GM12864 (cell line): ENCODE data around the gene ITGA3.

Experiments
- DNase-seq: peaks from one replicate; pipeline ENCODE4 v3.0.0-alpha.2; 2011; ENCODE audit warnings: low read depth
- H3K4me3 ChIP-seq: 2 replicates; pipeline ENCODE4 v1.5.1; 2011; ENCODE audit warnings: mild to moderate bottlenecking, low read depth, low read length, control low read depth
- CTCF ChIP-seq: IDR thresholded peaks from 2 replicates; pipeline ENCODE4 v1.5.1; 2011; ENCODE audit warnings: low read depth, mild to moderate bottlenecking, moderate library complexity, low read length, control low read depth, inconsistent platforms; ENCODE audit errors: missing control alignments

The ITGA3 gene

DNA sequence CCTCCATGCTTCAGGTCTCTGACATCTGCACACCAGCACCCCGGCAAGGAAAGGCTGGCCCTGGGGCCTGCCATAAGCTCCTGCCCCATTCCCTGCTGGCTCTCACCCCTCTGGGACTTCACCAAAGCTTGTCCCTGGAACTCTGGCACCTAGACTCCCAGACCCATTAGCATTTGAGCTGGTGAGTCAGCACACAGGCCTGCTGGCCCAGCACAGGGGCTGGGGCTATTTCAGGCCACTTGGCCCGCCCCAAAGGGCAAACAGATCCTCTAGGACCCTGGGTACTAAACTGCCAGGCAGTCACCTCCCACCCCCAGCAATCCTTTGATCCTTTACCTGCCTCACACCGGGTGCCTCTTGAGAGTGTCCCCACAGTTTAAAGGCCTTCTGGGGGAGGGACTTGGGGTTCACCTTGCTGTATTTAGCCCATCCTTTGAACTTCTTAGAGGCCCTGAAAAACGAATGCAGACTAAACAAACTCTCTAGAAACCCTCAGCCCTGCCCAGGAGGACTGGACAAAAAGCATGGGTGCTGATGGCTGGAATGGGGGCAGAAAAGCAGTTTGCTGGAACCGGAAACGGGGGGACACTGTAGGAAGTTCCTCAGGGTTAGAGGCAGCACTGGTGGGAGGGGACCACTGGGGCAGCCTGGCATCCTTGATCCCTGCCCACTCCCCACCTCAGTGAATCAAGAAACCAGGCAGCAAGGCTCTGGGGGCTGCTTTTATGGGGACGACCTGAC lies 77.3 kb downstream of the ITGA3 start:
- DNase-seq, result no peak
- H3K4me3 ChIP-seq, result no peak overlapping the region
- TF ChIP-seq CTCF, result no peak

DNA sequence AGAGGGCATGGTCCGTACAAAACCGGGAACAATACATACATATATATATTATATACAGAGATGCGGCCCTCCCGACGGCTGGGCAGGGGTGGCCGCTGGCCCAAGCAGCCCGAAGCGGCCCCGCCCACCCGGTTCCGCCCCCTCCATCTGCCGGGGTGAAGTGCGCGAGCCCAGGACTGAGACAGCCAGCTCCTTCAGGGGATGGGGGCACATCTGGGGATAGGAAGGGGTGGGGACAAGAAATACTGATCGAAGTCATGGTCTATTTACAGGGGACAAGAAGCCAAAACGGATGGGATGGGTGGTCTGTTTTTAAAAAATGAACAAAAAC lies 77.8 kb downstream of the ITGA3 start:
- DNase-seq, result no peak
- TF ChIP-seq CTCF, result no peak
- H3K4me3 ChIP-seq, result no peak overlapping the region

DNA sequence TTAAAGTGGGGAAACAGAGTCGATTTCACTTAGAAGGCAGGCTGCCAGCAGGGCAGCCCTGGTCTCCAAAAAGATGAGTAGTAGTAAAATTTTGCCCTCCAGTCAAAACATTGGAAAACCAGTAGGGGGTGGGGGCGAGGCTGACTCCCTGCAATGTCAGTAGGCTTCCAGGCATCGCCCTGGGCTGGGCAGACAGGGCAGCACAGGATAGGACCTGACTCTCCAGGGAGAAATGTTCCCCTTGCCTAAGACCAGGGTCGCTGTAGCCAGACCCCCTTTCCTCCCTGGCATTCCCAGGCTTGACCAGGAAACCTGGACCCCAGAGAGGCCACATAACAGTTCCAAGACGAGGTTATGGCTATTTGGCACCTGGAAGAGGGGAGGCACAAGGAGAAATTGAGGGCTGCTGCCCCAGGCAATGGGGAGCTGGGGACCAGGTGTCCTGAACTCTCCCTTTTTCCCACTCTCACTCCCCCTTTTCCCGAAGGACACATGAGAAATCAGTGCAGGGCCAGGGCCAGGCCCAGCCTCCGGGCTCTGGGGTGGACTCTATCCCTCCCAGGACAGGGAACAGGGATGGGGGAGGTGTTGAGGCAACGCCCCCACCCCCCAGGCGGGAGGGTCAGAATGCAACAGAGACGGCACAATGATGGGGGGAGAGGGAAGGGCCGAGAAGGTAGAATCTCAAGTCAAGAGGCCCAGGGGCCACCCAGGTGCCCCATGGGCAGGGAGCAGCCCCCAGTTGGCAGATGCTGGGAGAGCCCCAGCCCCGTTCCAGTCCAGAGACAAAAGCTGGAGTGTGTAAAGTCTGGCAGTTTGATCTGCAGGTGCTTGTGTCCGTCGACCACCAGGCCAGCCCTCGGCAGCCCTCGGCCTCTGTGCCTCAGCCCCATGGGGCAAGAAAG lies 78.5 kb downstream of the ITGA3 start:
- DNase-seq, result no peak
- H3K4me3 ChIP-seq, result no peak overlapping the region
- no peak for TF ChIP-seq CTCF

- no peak overlapping the region for H3K4me3 ChIP-seq
- no peak for DNase-seq
- TF ChIP-seq CTCF, result no peak
These were observed 79.6 kb downstream of the ITGA3 start for GRCh38 chr17:50135316-50136095.

DNA sequence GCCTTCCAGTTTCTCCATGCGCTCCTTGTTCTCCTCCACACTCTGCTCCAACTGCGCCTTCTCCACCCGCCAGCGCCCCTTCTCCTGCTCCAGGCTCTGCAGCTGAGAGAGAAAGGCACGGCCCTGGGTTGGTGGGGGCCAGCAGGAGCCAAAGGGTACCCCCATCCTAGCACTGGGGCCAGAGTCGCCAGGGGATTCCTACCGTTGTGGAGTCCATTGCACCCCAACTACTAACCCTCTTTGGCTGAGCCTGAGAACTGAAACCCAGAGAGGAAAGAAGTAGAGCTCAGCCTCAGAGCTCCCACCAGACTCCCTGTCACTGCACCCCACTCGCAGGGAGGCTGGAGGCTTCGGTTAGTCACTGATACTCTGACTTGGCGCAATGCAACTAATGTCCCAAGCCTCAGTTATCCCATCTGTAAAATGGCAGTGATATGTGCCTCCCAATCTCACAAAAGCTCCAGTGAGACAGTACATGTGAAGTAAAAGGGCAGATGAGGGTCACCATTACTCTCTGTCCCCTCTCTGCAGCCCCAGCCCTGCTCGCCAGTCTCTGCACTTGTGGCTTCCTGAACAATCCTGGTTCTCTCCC lies 80.3 kb downstream of the ITGA3 start:
- H3K4me3 ChIP-seq, result no peak overlapping the region
- DNase-seq, result no peak
- no peak for TF ChIP-seq CTCF

- TF ChIP-seq CTCF, result no peak
- H3K4me3 ChIP-seq, result no peak overlapping the region
- no peak for DNase-seq
These were observed 81.1 kb downstream of the ITGA3 start for GRCh38 chr17:50137042-50137441.
